ENCODE results near the gene FADS2. TPM values are rescaled to one million over a fixed set of nuclear protein-coding genes. Genes with fewer than 3 reads are reported as not detected.

Gene FADS2
- total and polyA plus RNA-seq, 9 of the 15 experiments (the other 6 are each of a cell fraction or from before 2014, with no cell fraction given): 2.9 to 42.8 (median 16.2) TPM

DNA sequence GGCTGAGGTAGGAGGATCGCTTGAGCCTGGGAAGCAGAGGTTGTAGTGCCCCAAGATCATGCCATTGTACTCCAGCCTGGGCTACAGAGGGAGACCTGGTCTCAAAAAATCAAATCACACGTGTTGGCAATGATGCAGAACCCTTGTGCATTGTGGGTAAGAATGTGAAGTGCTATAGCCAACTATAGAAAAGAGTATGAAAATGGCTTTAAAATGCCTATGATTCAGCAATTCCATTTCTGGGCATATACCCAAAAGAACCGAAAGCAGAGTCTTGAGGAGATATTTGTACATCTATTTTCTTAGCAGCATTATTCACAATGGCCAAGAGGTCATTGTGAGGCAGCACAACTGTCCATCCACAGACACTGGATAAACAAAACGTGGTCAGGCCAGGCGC, 65.9 kb downstream of the FADS2 start (continued):
- TF ChIP-seq, protein P1, sequence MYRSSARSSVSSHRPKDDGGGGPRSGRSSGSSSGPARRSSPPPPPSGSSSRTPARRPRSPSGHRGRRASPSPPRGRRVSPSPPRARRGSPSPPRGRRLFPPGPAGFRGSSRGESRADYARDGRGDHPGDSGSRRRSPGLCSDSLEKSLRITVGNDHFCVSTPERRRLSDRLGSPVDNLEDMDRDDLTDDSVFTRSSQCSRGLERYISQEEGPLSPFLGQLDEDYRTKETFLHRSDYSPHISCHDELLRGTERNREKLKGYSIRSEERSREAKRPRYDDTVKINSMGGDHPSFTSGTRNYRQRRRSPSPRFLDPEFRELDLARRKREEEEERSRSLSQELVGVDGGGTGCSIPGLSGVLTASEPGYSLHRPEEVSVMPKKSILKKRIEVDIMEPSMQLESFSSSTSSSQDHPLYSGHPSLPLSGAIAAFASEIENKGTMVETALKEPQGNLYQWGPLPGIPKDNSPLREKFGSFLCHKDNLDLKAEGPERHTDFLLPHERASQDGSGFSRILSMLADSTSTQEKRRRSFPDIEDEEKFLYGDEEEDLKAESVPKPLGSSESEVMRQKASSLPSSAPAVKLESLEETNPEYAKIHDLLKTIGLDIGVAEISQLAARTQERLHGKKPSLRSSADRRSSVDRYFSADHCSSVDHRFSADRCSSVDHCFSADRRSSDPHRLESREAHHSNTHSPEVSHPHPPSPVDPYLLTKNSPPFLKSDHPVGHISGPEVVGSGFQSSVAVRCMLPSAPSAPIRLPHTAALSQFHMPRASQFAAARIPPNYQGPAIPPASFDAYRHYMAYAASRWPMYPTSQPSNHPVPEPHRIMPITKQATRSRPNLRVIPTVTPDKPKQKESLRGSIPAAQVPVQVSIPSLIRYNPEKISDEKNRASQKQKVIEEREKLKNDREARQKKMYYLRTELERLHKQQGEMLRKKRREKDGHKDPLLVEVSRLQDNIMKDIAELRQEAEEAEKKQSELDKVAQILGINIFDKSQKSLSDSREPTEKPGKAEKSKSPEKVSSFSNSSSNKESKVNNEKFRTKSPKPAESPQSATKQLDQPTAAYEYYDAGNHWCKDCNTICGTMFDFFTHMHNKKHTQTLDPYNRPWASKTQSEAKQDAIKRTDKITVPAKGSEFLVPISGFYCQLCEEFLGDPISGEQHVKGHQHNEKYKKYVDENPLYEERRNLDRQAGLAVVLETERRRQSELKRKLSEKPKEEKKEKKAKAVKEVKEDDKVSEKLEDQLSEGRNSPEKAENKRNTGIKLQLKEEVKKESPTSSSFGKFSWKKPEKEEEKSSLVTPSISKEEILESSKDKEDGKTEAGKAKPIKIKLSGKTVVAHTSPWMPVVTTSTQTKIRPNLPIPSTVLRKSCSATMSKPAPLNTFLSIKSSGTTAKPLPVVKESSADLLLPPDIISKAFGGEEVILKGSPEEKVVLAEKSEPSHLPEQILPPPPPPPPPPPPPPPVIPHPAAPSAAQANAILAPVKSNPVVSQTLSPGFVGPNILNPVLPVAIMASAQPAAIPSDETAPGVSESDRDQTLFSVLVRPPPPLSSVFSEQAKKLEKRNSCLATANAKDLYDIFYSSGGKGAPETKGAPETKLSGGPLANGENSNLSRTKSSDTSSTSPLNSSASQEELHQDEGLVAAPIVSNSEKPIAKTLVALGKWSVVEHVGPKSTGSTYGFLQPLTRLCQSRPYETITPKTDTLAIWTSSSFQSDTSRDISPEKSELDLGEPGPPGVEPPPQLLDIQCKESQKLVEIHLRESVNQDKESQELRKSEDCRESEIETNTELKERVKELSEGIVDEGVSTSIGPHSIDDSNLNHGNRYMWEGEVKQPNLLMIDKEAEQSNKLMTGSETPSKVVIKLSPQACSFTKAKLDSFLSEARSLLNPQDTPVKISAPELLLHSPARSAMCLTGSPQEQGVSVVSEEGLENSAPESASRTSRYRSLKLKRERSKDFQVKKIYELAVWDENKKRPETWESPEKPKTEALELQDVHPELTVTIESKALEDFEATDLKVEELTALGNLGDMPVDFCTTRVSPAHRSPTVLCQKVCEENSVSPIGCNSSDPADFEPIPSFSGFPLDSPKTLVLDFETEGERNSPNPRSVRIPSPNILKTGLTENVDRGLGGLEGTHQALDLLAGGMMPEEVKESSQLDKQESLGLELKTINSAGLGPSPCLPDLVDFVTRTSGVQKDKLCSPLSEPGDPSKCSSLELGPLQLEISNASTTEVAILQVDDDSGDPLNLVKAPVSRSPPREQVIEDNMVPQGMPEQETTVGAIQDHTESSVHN (IDR thresholded peaks at IDR 0.05; ENCODE audit: borderline replicate concordance in 1 of 2, low read depth in 1 of 2): no peak
- TF ChIP-seq, protein P2, sequence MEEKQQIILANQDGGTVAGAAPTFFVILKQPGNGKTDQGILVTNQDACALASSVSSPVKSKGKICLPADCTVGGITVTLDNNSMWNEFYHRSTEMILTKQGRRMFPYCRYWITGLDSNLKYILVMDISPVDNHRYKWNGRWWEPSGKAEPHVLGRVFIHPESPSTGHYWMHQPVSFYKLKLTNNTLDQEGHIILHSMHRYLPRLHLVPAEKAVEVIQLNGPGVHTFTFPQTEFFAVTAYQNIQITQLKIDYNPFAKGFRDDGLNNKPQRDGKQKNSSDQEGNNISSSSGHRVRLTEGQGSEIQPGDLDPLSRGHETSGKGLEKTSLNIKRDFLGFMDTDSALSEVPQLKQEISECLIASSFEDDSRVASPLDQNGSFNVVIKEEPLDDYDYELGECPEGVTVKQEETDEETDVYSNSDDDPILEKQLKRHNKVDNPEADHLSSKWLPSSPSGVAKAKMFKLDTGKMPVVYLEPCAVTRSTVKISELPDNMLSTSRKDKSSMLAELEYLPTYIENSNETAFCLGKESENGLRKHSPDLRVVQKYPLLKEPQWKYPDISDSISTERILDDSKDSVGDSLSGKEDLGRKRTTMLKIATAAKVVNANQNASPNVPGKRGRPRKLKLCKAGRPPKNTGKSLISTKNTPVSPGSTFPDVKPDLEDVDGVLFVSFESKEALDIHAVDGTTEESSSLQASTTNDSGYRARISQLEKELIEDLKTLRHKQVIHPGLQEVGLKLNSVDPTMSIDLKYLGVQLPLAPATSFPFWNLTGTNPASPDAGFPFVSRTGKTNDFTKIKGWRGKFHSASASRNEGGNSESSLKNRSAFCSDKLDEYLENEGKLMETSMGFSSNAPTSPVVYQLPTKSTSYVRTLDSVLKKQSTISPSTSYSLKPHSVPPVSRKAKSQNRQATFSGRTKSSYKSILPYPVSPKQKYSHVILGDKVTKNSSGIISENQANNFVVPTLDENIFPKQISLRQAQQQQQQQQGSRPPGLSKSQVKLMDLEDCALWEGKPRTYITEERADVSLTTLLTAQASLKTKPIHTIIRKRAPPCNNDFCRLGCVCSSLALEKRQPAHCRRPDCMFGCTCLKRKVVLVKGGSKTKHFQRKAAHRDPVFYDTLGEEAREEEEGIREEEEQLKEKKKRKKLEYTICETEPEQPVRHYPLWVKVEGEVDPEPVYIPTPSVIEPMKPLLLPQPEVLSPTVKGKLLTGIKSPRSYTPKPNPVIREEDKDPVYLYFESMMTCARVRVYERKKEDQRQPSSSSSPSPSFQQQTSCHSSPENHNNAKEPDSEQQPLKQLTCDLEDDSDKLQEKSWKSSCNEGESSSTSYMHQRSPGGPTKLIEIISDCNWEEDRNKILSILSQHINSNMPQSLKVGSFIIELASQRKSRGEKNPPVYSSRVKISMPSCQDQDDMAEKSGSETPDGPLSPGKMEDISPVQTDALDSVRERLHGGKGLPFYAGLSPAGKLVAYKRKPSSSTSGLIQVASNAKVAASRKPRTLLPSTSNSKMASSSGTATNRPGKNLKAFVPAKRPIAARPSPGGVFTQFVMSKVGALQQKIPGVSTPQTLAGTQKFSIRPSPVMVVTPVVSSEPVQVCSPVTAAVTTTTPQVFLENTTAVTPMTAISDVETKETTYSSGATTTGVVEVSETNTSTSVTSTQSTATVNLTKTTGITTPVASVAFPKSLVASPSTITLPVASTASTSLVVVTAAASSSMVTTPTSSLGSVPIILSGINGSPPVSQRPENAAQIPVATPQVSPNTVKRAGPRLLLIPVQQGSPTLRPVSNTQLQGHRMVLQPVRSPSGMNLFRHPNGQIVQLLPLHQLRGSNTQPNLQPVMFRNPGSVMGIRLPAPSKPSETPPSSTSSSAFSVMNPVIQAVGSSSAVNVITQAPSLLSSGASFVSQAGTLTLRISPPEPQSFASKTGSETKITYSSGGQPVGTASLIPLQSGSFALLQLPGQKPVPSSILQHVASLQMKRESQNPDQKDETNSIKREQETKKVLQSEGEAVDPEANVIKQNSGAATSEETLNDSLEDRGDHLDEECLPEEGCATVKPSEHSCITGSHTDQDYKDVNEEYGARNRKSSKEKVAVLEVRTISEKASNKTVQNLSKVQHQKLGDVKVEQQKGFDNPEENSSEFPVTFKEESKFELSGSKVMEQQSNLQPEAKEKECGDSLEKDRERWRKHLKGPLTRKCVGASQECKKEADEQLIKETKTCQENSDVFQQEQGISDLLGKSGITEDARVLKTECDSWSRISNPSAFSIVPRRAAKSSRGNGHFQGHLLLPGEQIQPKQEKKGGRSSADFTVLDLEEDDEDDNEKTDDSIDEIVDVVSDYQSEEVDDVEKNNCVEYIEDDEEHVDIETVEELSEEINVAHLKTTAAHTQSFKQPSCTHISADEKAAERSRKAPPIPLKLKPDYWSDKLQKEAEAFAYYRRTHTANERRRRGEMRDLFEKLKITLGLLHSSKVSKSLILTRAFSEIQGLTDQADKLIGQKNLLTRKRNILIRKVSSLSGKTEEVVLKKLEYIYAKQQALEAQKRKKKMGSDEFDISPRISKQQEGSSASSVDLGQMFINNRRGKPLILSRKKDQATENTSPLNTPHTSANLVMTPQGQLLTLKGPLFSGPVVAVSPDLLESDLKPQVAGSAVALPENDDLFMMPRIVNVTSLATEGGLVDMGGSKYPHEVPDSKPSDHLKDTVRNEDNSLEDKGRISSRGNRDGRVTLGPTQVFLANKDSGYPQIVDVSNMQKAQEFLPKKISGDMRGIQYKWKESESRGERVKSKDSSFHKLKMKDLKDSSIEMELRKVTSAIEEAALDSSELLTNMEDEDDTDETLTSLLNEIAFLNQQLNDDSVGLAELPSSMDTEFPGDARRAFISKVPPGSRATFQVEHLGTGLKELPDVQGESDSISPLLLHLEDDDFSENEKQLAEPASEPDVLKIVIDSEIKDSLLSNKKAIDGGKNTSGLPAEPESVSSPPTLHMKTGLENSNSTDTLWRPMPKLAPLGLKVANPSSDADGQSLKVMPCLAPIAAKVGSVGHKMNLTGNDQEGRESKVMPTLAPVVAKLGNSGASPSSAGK (IDR thresholded peaks at IDR 0.05): no peak
- TF ChIP-seq ZNF431 (CRISPR knock-in tag; IDR thresholded peaks at IDR 0.05) (no peak), MAFG (tag; conservative IDR thresholded peaks at IDR 0.05) (peak; percentile 74), SUPT5H (IDR thresholded peaks at IDR 0.05) (no peak)
- TF ChIP-seq, protein P3, sequence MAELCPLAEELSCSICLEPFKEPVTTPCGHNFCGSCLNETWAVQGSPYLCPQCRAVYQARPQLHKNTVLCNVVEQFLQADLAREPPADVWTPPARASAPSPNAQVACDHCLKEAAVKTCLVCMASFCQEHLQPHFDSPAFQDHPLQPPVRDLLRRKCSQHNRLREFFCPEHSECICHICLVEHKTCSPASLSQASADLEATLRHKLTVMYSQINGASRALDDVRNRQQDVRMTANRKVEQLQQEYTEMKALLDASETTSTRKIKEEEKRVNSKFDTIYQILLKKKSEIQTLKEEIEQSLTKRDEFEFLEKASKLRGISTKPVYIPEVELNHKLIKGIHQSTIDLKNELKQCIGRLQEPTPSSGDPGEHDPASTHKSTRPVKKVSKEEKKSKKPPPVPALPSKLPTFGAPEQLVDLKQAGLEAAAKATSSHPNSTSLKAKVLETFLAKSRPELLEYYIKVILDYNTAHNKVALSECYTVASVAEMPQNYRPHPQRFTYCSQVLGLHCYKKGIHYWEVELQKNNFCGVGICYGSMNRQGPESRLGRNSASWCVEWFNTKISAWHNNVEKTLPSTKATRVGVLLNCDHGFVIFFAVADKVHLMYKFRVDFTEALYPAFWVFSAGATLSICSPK (IDR thresholded peaks at IDR 0.05; ENCODE audit: borderline replicate concordance): no peak
